GM18508 (cell line): ENCODE results near the gene MAP3K19.
A peak's percentile ranks its signal among the peaks of the same experiment; 100 is the strongest.

Experiments used
- ATAC-seq: cut with Tn5 transposase; IDR thresholded peaks from one replicate; pipeline ENCODE4 v1.9.1; 2021; ENCODE audit warnings: moderate number of reproducible peaks; ENCODE audit not compliant: insufficient read depth, unreplicated experiment

The MAP3K19 gene

DNA sequence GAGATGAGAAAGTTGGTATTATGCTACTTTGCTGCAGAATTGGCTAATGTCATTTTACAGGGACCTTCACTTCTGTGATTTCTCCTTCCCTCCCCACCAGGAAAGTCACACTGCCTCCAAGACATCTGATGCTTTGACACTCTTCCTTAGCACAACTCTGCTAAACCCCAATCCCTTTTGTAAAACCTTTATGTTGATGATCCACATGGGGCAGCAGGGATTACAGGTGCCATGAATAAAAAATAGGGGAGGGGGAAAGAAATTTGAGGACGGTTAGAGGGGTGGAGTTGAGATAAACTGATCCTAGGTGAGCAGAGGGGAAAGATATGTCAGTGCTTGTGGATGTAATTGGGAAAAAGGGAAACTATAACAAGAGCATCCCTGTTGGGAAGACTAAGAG, 102.3 kb downstream of the MAP3K19 start:
- no peak for ATAC-seq

DNA sequence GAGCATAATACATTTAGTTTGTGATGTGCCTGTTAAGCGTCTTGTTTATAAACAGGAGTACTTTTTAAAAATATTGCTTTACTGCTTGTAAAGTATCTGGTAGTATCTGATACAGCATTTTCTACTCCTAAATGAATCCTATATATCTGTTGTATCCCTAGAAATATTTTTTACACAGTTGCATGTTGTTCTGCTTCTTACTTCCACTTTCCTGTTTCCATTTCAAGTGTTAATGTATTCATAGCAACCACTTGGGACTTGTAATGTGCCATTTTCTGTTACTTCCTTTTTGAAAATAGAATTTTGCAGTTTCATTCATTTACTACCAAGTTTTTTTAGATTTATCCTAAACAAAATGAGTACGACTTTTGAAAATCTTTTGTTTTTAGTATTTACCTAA, 103.7 kb downstream of the MAP3K19 start:
- peak; percentile 59 for ATAC-seq

DNA sequence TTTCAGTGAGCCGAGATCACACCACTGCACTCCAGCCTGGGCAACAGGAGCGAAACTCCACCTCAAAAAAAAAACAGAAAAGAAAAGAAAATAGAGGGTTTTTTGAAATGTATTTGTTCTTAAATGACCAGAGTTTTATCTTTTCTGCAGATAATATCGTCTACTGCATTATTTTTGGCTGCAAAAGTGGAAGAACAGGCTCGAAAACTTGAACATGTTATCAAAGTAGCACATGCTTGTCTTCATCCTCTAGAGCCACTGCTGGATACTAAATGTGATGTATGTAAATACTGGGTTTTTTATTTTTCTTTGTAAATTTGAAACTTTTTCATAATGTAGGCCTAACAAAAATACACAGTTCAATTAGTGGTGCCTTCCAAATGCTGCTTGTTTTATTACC, 110.6 kb downstream of the MAP3K19 start:
- no peak for ATAC-seq

GRCh38 chr2:134934641-134935040, 112.6 kb downstream of the MAP3K19 start:
- no peak for ATAC-seq

GRCh38 chr2:134934150-134934549, 113.1 kb downstream of the MAP3K19 start:
- no peak for ATAC-seq

- no peak for ATAC-seq
Measured at GRCh38 chr2:134933732-134934131, 113.5 kb downstream of the MAP3K19 start.

DNA sequence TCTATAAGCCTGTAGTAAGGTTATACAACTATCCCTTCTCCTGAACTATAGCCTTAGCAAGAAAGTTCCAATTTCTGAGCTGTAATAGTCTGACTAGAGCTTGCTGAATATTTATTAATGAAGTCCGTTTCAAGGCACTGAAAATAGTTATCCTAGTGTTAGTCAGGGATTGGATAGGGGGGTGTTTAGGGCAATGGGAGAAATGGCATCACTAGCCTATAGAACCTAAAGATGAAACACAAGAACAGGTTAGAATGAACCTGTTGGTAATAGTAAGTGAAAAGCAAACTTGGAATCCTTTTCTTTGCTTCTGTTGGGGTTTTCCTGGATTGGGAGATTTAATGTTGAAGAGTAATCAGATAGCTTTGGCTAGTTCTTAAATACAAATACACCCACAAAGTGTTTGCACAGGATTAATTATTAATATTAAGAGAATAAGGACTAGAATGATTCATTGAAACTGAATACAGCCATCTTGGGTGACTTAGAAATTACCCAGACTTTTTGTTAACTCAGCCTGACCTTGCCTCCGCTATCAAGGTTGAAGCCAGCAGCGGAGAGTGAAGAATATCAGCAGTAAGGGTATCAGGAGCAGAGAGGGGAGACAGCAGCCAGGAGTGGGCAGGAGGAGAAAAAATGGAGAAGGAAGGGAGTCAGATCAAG, 114.3 kb downstream of the MAP3K19 start:
- ATAC-seq = no peak

DNA sequence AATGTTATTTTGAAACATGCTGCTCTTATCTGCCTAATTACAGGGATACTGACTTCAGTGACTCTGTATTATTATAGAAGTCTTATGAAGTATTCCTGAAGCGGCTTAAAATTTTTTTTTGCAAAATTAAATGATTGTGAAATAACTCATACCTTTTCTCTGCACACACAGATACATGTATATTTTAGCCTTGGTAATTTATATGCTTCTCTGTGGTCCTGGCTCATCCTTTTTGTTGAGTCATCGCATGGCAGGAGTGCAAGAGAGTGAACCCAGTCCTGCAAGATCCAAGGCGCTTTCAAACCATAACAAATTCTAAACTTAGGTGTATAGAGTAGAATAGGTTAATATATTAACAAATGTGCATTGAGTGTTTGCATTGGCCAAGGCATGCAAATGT, 120.1 kb downstream of the MAP3K19 start:
- no peak for ATAC-seq

DNA sequence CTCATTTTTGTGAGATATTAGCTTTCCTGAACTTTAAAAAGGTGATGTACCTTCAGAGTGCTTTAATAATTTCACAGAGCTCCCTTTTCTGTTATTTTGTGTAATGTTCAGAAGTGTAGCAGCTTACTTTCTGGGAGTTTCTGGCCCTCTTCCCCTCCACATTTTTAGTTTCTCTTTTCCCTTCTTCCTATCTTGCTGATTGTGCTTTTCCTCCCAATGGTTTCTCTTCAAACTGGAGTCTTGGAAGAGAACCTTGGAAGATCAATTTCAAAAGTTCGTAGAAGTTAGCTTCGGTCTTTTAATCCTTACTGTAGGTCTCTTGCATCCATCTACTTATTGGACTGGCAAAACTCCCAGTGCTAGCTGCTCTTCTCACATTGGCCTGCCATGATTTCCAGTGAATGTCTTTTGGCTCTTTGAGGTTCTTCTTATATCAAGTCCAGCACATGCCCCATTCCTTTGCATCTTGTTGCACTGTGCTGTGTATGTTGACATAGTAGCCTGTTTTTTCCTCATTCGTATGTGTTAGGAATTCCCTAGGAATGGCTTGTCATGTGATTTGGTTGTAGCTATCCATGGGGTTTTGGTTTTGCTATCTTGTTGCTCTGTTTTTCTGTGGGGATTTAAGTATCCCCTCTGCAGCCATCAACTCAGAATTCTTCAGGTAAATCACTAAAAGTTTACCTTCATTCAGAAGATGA, 120.9 kb downstream of the MAP3K19 start:
- no peak for ATAC-seq

GRCh38 chr2:134924912-134925311, 122.3 kb downstream of the MAP3K19 start:
- ATAC-seq = no peak

DNA sequence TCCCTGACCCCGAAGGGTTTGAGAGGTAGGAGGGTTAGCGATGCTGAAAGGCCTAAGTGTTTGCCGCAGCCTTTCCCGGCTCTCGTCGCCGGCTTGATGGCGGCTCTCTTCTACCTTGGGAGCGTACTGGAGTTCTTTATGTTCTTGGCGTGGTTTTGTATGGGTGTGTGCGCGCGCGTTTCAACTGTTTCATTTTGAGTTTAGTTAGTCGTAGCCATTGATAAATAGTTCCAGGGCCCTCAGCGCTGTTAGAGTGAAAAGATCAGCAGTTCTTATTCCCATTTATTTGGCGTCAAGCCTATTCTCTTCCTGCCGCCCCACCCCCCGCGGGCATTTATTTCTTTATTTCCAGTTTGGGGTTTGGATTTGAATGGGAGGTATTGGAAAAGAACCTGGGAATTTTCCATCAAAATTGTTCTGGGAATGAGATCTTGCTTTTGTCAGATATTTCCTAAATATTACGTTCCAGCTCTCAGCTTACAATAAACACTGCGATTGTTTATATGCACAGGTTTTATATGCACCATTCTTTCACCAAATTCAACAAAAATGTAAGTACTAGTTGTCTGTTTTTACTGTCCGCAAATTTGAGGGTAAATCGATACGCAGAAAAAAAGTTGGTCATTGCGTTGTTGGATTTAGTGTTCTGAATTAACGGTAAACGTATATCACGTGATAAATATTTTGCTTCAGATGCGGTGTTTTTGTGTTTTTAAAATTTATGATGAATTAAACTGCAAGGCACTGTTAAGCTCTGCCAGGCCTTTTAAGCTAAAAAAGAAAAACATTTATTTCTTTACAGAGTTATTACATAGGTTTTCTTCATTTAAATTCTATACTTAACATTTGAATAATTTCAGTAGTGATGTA, 127.7 kb downstream of the MAP3K19 start:
- ATAC-seq = no peak

DNA sequence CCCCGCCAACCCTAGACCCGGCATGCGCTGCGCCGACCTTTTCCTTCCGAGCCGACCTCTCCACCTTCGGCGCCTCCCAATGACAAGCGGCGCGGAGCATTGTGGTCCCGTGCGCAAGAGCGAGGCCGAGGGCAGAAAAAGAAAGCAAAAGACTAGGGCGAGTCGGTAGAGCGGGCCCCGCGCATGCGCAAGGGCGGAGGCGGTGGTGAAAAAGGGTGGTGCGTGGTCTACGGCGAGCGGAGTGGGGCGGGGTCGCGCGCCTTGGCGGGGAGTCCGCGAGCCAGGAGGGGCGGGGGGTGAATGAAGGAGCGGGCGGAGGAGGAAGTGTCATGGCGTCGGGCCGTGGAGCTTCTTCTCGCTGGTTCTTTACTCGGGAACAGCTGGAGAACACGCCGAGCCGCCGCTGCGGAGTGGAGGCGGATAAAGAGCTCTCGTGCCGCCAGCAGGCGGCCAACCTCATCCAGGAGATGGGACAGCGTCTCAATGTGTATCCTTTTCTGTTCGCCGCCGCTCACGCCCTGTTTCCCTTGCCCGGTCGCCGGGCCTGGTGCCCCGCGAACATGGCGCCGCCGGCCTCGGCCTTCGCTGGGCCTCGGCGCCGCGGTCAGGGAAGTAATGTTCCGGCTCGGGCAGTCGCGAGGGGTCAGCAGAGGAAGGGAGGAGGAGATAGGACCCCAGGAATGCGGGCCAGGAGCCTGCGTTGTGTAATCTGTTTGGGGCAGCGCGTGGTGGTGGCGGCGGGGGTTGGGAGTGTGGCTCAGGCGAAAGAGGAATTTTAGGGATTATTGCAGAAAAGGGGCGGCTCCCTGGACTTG, 128.5 kb downstream of the MAP3K19 start, which contains the start of gene CCNT2:
Gene CCNT2 (plus strand): TSS at position 297 of the 815 bp plus-strand sequence. CDS start 33 bp downstream, at position 330.
- ATAC-seq = peak; percentile 75

- ATAC-seq = peak; percentile 62
Measured at GRCh38 chr2:134917888-134918525, 129.2 kb downstream of the MAP3K19 start.

GRCh38 chr2:134917360-134917865, 129.8 kb downstream of the MAP3K19 start:
- ATAC-seq = no peak
